C1 segment of cervical spinal cord (tissue), 14 donors: ENCODE results near the gene KIF1A.

ENCODE experiments used
- DNase-seq, 14 donors: peaks; one replicate each; lab custom pipeline; 2025; lab: John Stamatoyannopoulos, UW

Gene KIF1A

GRCh38 chr2:240720686-240721595 is 99.1 kb downstream of the KIF1A start:
- DNase-seq = peak in 7 of 14 donors; percentile 14 to 62 (median 20)

- DNase-seq = no peak
Observed at GRCh38 chr2:240719676-240720545, 100.1 kb downstream of the KIF1A start.

GRCh38 chr2:240718896-240719490 is 101.0 kb downstream of the KIF1A start:
- DNase-seq = no peak

- no peak for DNase-seq
Observed at GRCh38 chr2:240717681-240718581, 102.1 kb downstream of the KIF1A start.

GRCh38 chr2:240717181-240717641 is 102.8 kb downstream of the KIF1A start:
- no peak for DNase-seq

- no peak for DNase-seq
Observed at GRCh38 chr2:240716130-240716798, 103.8 kb downstream of the KIF1A start.

GRCh38 chr2:240714747-240715725 is 105.0 kb downstream of the KIF1A start:
- peak in 1 of 14 donors; percentile 31 for DNase-seq

GRCh38 chr2:240713928-240714746 is 105.9 kb downstream of the KIF1A start:
- peak in 1 of 14 donors; percentile 49 for DNase-seq

- no peak for DNase-seq
Observed at GRCh38 chr2:240713071-240713927, 106.7 kb downstream of the KIF1A start.

- no peak for DNase-seq
Observed at GRCh38 chr2:240712121-240712520, 107.9 kb downstream of the KIF1A start.

- no peak for DNase-seq
Observed at GRCh38 chr2:240711701-240712100, 108.3 kb downstream of the KIF1A start.

- no peak for DNase-seq
Observed at GRCh38 chr2:240711296-240711695, 108.7 kb downstream of the KIF1A start.

- DNase-seq = no peak
Observed at GRCh38 chr2:240708457-240708856, 111.6 kb downstream of the KIF1A start.

GRCh38 chr2:240707821-240708220 is 112.2 kb downstream of the KIF1A start:
- DNase-seq = no peak

- DNase-seq = no peak
Observed at GRCh38 chr2:240707043-240707756, 112.8 kb downstream of the KIF1A start.

GRCh38 chr2:240705204-240705791 is 114.7 kb downstream of the KIF1A start:
- DNase-seq = no peak
